SIG-M5 treated with dmso at 0.1 percent for 504 hours (cell line): Measurements from ENCODE around the gene LMX1B.
"Not testable (repeated sequence)": the region's sequence is repeated elsewhere in the genome, so short reads cannot be mapped to it uniquely, and the experiment has no call there.

Experiments
- DNase-seq: peaks from one replicate; lab custom pipeline; 2025; ENCODE audit not compliant: unreplicated experiment; lab: John Stamatoyannopoulos, UW

Gene LMX1B

DNA sequence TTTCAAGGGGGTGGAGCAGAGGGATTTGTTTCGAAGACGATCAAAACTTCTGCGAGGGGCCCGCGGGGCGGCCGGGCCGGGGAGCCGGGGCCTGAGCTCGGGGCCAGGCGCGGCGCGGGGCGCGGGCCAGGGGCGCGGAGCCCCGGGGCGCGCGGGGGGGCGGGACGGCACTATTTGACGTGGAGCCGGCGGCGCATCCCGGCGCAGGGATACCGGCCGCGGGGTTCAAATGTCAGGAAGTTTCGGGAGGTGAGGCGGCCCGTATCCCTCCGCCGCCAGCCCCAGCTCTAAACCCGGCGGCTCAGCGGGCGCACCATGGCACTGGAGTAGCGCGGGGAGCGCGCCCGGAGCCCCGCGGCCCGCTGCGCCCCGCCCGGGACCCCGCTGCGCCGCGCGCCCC lies at the start of gene LMX1B:
TSS of gene LMX1B (plus strand) at position 278 of the 400 bp plus-strand sequence. CDS start 522 bp downstream, outside the sequence.
- DNase-seq, result no peak

DNA sequence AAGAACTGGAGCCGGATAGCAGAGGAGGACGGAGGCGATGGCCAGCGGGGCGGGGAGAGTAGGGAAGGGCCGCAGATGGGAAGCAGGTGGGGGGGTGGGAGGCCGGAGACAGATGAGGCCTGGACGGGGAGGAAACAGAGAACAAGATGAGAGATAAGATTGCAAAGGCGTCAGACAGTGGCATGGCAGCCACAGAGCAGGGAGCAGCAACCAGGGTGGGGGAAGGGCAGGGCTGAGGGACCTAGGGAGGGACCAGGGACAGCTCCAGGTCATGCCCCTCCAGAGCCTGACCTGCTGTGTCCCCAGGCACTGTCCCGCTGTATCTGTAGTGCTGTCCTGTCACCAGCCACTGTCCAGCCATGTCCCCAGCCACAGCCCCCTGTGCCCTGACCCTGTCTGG lies 49.6 kb upstream of the LMX1B start:
- DNase-seq, result no peak

DNA sequence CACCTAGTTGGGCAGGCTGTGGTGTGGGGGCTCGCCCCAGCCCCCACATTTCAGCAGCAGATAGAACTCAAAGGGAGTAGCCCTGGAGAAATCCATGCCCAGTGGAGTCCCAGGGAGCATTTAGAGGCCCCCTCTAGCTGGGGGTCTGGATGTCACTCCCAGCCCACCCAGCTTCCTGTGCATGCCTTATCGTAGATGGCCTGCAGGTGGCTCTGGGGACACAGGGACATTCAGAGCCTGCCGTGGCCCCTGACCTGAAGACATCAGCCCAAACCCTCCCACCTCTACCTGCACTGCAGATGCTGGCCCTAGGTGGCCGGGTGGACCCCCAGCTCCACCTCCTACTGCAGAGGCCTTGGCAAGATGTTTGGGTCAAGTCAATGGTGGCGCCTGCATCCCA lies 49.0 kb upstream of the LMX1B start:
- DNase-seq, result no peak

DNA sequence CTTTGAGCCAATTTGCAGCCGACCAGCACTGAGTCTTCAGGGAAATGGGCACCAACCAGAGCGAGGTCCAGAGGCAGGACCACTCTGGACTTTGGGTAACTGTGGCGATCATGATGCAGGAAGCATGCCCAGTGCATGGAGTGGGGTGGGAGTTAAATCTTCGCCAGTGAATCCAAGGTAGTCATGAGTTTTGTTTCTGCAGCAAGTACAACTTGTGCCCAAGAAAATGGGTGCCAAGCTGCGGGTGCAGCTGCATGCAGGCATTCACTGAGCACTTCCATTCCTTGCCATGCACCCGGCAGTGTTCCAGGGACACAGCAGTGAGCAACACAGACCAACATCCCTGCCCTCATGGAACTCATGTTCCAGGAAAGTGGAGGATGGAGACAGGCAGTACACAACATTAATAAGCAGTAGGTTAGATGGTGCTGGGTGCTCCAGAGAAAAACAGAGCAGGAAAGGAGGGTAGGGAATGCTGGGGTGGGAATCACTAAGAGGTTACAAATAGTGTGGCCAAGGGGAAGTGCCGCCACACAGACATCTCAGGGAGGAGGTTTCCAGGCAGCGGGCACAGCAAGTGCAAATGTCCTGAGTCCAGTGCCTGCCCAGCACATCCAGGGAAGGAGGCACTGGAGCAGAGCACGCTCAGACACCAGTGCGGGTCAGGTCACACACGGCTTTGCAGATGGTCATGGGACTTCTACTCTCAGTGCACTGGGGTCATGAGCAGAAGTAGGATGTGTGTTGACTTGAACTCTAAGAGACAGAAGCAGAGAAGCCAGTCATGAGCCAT lies 48.2 kb upstream of the LMX1B start:
- DNase-seq, result no peak

DNA sequence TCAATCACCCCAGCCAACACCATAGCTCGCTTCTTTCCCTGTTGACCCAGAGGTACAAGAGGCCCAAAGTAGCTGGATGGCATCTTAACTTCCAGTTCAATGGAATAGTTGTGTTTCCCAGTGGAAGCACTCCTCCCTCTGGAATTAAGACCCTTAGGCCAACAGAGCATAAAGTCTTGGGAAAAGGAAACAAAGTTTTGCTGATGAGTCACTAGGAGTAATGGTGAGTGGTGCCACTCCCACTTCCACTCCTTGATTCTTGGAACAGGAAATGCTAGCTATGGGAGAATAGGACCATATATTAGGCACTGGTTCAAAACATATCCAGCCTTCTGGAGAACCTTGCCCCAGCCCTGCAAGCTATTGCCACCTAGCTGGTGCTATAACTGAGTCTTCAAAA lies 44.7 kb upstream of the LMX1B start:
- DNase-seq, result no peak

DNA sequence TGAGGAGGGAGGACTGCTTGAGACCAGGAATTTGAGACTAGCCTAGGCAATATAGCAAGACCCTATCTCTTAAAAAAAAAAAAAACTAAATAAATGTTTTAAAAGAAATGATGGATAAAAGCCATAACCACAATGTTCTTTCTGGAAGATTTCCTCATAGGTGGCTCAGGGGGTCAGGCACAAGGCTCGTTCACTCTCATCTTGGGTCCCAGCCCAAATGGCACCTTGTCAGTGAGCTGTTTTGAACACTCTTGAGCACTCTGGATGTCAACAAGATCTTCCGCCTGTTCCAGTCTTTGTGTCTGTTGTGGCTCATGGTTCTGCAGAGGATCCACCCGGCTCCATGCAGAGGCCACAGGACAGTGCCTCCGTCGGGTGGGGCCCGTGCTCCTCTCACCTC lies 35.7 kb upstream of the LMX1B start:
- no peak for DNase-seq

DNA sequence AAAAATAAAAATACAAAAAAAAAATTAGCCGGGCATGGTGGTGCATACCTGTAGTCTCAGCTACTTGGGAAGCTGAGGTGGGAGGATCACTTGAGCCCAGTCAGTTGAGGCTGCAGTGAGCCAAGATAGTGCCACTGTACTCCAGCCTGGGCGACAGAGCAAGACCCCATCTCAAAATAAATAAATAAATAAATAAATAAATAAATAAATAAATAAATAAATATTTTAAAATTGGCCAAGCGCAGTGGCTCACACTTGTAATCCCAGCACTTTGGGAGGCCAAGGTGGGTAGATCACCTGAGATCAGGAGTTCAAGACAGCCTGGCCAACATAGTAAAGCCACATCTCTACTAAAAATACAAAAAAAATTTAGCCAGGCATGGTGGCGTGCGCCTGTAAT lies 33.4 kb upstream of the LMX1B start:
- DNase-seq, result not testable (repeated sequence)

DNA sequence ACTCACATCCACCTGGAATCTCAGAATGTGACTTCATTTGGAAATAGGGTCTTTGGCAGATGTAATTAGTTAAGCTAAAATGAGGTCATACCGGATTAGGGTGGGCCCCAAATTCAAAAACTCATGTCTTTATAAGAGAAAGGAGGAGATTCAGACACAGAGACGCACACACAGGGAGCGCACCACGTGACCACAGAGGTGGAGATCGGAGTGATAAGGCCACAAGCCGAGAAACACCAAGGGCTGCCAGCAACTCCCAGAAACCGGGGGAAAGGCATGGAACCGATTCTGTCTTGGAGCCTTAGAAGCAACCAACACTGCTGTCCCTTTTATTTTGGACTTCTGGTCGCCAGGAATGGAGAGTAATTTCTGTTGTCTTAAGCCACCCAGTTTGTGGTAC lies 31.8 kb upstream of the LMX1B start:
- DNase-seq, result no peak

DNA sequence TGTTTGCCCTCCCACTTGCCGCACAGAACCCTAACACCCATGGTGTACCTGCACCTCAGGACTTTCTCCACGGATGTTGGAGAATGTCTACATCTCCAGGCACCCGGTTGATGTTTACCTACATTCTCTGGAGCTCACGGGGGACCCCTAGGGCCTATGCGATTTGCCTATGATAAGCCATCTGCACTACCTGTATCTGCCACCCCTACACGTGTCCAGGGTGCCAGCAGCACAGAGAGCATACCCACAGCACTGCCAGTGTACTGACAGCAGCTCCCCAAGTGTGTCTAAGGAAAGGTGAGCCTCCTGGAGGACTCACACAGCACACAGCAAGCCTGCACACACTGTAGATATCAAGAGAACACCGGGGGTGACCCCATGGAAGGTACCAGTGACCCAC lies 31.3 kb upstream of the LMX1B start:
- DNase-seq, result no peak

DNA sequence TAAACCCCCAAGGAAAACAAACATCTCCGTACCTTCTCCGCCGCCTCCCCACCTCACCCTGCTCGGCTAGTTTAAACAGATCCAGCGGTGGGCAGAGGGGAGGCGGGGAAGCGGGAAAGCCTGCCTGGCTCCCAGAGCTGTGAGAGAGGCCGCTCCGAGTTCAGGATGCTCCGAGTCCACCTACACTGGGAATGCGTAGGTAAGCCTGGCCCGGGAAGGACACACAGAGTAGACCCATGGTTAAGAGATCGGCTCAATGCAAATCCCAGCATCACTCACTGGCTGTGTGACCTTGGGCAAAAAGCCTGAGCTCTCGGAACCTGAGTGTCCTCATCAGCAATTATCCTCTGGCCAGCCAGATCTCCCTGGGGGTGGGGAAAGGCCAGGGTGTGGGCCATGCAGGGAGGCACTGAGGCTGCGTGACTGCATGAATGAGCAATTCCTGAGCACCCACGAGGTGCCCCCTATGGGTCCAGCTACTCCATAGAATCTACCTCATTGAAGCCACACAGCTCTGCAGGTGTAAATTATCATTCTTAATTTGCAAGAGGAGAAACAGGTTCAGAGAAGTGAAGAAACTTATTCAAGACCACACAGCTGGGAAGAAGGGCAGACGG lies 30.5 kb upstream of the LMX1B start:
- DNase-seq, result no peak

DNA sequence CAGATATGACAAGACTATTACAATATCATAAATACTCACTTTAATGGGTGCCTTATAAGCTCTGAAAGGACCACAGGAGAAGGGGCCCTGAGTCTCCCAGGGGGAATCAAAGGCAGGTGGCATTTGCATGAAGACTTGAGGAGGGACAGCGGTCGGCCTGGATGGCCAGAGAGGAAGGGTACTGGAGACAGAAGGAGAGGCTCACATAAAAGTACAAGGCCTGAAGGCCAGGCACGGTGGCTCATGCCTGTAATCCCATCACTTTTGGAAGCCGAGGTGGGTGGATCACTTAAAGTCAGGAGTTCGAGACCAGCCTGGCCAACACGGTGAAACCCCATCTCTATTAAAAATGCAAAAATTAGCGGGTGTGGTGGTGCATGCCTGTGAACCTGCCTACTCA lies 29.1 kb upstream of the LMX1B start:
- DNase-seq, result no peak

DNA sequence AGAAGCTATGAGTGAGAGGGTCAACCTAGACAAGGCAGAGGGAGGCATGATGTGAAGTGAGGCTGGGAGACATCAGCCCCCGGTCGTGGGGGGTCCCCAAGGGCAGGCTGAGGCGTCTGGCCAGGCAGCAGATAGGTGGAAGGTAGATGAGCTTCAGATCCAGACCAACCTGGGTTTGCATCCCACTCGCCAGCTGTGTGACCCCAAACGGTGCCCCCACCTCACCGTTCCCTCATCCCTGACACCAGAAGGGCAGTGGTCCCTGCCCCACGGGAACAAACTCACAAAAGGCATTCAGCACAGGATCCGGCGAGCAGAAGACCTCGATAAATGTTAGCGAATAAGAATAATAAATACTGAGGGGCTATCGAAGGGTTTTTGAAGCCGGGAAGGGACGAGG lies 27.5 kb upstream of the LMX1B start:
- no peak for DNase-seq

DNA sequence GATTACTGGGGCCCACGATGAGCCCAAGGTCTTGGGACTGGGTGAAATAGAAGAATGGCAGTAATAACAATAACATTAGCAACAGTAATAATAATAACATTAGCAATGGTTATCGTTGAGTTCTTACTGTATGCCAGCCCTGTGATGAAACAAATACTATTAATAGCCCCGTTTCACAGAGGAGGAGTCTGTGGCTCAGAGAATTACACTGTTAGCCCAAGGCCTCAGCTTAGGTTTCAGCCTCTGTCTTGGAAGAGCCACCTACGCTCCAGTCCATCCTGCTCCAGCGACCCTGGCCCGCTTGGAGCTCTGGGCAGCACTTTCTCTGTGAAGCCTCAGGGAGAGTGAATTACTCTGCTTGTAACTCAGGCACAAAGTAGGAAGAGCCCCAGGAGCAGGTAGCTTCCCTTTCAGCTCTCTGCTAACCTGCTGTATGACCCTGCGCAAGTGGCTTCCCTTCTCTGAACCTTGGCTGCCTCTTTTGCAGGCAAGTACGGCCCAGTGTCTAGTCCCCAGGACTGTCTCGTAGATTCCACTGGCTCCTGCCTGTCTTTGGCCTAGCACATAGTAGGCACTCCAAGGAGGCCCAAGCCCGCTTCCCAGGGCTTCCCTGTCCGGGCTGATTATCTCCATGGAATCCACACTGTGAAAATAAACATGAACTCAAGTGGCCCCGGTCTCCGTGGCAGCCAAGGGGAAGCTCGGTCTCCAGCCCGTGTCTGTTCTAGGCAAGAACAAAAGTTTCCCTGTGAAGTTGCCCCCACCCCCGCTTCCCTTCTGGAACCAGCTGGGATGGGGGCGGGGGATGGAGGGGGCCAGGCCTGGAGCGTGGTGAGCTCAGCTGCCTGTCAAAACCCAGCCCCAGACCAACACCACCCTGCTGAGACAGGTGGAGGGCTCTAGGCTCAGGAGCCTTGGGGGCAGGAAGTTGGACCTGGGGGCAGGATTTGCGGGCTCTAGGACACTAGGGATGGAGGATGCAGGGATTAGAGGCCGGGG lies 26.2 kb upstream of the LMX1B start:
- DNase-seq, result no peak

DNA sequence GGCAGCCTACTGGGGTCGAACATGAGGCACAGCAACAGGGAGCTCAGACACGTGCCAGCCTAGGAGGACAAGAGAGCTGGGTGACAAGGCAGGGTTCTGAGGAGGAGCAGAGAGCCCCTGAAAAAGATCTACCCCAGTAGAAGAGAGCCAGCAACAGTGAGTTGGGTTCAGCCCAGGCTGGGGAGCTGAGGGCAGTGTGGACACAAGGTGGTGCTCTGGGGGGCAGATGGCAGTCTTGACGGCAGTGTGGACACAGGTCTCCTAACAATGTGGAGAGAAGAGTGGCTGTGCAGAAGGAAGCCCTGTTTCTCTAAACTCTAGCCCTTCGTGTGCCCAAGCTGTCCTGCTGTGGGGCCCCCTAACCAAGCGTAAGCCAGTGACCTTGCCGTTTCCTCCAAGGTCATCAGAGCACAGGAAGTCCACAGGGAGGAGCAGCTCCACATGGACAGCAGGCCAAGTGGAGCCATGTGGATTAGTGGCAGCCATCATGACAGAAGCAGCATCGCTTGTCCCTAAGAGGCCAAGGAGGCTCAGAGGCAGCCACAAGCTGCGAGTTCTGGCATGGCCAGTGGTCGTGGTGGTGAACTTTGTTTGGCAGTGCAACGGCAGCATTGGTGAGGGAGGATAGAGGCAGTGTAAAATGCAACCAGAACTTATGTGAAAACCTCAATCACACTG lies 25.1 kb upstream of the LMX1B start:
- DNase-seq, result no peak

DNA sequence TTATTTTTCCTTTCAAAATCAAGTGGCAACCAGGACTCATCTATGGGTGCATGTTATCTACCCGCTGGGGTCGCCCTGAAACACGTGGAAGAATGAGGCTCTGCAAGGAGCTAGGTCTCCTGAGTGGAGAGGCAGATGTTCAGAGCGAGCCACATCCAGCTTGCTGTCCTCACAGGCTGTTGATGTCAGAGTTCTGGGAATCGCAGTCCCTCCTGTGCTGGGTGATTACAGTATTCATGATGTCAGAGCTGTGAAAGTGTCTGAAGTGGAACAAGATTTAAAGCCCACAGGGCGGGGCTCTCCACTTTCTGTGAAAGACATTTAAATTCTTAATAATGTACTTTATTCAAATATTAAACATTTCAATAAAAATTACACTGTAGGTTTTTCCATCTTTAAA lies 24.4 kb upstream of the LMX1B start:
- DNase-seq, result no peak

DNA sequence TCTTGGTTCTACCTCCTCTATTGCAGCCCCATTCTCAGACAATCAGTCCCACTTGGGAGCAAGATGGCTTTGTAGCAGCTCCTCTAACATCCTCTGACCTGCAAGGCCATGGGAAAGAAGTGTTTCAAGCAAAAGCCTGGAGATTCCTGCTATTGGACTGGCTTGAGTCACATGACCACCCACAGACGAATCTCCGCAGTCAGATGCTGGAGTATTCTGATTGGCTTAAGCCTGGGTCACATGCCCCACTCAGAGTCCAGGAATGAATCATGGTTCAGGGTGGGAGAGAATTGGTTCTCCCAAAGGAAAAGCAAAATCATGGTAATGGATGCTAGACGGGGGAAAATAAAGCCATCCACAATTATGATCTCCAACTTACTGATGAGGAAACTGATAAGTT lies 22.6 kb upstream of the LMX1B start:
- DNase-seq, result no peak

DNA sequence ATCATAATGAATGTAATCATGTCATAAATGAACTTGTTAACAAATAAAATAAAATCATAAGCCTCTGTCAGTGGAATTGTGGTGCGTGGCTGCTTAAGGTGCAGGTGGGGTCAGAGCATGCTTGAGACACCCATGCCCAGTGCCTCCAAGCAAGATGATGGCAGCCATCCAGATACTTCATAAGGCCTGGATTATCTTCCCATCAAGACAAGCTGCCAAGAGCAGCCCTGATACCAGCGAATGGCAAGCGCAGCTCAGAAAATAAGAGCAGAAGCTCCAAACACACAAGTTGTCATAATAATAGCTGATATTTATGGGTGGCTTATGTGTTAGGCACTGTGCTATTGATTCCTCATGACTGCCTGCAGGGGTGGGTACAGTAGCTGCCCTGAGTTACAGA lies 21.8 kb upstream of the LMX1B start:
- DNase-seq, result no peak

DNA sequence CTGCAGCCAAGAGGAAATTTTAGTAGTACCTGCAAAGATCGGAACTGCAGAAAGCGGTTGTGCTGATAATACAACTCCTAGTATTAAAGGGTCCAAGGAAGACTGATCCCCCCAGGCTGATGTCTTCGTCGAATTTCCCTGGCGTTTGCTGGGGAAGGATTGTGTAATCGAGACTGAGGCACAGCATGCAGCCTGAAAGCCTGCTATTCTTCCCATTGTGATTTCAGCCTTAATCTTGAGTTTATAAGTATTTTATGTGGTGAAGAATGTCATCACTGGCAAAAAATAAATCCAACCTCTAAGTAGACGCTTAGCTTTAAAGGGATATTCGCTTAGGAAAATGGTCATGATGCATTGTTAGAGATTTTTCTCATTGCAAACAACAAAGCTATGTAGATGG lies 21.3 kb upstream of the LMX1B start:
- DNase-seq, result no peak

DNA sequence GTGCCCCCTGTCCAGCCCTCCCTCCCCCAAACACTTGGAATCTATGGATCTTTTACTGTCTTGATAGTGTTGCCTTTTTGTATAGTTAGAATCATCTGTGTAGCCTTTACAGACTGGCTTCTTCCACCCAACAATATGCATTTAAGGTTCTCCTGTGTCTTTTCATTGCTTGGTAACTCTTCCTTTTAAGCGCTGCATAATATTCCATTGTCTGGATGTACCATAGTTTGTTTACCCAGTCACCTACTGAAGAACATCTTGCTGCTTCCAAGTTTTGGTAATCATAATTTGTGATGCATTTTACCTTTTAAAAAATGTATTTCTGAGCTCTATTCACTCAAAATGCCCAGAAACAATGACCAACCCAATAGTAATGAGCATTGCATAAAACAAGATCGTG lies 17.7 kb upstream of the LMX1B start:
- DNase-seq, result no peak

DNA sequence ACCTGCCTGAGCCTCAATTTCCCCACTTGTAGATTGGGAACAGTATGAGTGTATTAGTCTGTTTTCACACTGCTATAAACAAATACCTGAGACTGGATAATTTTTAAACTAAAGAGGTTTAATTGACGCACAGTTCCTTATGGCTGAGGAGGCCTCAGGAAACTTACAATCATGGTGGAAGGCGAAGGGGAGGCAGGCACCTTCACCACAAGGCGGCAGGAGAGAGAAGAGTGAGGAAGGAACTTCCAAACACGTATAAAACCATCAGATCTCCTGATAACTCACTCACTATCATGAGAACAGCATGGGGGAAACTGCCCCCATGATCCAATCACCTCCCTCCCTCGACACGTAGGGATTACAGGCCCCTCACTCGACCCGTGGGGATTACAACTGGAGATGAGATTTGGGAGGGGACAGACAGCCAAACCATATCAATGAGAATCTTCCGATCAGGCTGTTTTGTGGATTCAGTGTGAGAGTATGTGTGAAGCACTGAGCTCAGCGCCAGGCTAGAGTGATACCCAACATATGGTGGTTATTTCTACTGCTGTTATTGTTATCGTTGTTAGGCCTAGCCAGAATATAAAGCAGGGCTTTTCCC lies 14.6 kb upstream of the LMX1B start:
- DNase-seq, result no peak
